Measurements from ENCODE around the gene SH3GL3.

- no peak for TF ChIP-seq ZFX (CRISPR knock-in tag; IDR thresholded peaks at IDR 0.05; ENCODE audit: low read depth)
- TF ChIP-seq RAD21 (CRISPR knock-in tag; IDR thresholded peaks at IDR 0.05), result no peak
Observed at GRCh38 chr15:83643201-83643600, 196.1 kb downstream of the SH3GL3 start.

Data from HepG2 (cell line).